ENCODE data around the gene FSTL4. TPM values are rescaled to one million over a fixed set of nuclear protein-coding genes. Genes with fewer than 3 reads are reported as not detected.

Gene FSTL4
- total and polyA plus RNA-seq, 4 donors, result 0.42 TPM; not detected in 3

DNA sequence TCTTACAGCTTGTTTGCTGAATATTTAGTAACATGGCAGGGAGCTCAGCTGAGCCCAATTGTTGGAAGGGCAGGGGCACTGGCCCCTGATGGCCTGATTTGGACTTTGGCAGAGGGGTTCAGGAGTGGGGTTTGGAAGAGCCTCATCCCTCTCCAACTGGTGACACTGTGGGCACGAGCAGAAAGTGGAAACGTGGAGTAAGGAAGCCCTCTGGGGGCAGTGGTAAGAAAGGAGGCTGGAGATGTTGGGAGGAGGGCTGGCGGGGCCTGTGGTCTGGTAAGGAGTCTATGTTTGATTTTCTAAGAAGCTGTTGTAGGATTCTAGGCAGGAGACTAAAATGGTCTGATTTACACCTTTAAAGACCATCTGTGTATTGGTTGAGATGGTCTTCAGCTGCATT, 351.6 kb downstream of the FSTL4 start:
- 47 to 50% methylated on average over 3 of the region's 3 CpGs for WGBS, 2 donors
- H3K4me3 ChIP-seq (ENCODE audit: low read length in 2 of 2), result no peak overlapping the region
- no peak for ATAC-seq (ENCODE audit: low FRiP score)
- H3K36me3 ChIP-seq (ENCODE audit: control insufficient read depth in 1 of 2, insufficient read depth in 2 of 2, low read length in 1 of 2), result no peaks in the 10 kb centered on the region
- intact Hi-C loops (cut with DNase I), result no loop called here
- DNase-seq, result no peak
- H3K27me3 ChIP-seq (ENCODE audit: control insufficient read depth in 1 of 2, insufficient read depth in 2 of 2, low read length in 1 of 2), result no peaks in the 10 kb centered on the region
- no peaks in the 10 kb centered on the region for H3K9me3 ChIP-seq (ENCODE audit: control insufficient read depth, low read length)
- H3K27ac ChIP-seq (ENCODE audit: low read depth in 1 of 2, low read length in 2 of 2), result no peak overlapping the region
- H3K4me1 ChIP-seq (ENCODE audit: control insufficient read depth in 1 of 2, insufficient read depth in 2 of 2, low read length in 2 of 2), result no peaks in the 10 kb centered on the region

DNA sequence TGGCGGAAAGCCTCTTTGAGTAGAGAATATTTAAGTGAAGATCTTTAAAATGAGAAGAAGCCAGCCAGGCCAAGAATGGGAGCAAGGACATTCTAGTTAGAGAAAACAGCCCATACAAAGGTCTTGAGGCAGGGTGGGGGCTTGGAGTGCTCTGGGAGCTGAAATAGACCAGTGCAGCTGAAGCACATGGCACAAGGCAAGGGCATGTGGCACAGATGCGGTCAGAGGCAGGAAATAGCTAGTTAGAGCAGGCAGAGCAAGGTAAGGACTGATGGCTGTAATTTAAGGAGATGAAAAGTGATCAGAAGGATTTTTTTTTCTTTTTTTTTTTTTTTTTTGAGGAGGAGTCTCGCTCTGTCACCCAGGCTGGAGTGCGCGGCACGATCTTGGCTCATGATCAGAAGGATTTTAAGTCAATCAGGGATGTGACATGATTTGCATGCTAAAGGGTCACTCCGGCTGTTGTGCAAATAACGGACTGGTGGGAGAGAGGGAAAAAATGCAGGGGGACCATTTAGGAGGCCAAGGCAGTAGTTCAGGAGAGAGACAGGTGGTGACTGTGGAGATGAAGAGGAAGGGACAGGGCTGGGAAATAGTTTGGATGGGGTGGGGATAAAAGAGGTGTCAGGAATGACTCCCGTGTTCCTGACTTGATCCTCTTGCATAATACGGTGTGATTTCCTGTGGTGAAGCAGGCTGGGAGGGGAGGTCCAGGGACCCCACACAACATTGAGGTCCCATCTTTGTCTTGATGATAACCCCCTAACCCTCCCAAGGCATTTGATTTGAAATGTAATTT, 352.9 kb downstream of the FSTL4 start:
- no peak overlapping the region for H3K4me3 ChIP-seq (ENCODE audit: low read length in 2 of 2)

GRCh38 chr5:133257977-133258376, 354.4 kb downstream of the FSTL4 start:
- intact Hi-C loops (cut with DNase I), result no loop called here
- Histone ChIP-seq H3K9me3 (ENCODE audit: control insufficient read depth, low read length) (no peaks in the 10 kb centered on the region), H3K27ac (ENCODE audit: low read depth in 1 of 2, low read length in 2 of 2) (no peak overlapping the region), H3K27me3 (ENCODE audit: control insufficient read depth in 1 of 2, insufficient read depth in 2 of 2, low read length in 1 of 2) (no peaks in the 10 kb centered on the region), H3K4me1 (ENCODE audit: control insufficient read depth in 1 of 2, insufficient read depth in 2 of 2, low read length in 2 of 2) (no peaks in the 10 kb centered on the region), H3K4me3 (ENCODE audit: low read length in 2 of 2) (no peak overlapping the region), H3K36me3 (ENCODE audit: control insufficient read depth in 1 of 2, insufficient read depth in 2 of 2, low read length in 1 of 2) (no peaks in the 10 kb centered on the region)
- no peak for ATAC-seq (ENCODE audit: low FRiP score)
- 91 to 95% methylated on average over 2 of the region's 2 CpGs for WGBS, 2 donors
- DNase-seq, result no peak

More for the DNA sequence above, 352.9 kb downstream of the FSTL4 start:
- intact Hi-C loops (cut with DNase I), result no loop called here
- Histone ChIP-seq H3K27ac (ENCODE audit: low read depth in 1 of 2, low read length in 2 of 2) (no peak overlapping the region), H3K27me3 (ENCODE audit: control insufficient read depth in 1 of 2, insufficient read depth in 2 of 2, low read length in 1 of 2) (no peaks in the 10 kb centered on the region), H3K9me3 (ENCODE audit: control insufficient read depth, low read length) (no peaks in the 10 kb centered on the region), H3K36me3 (ENCODE audit: control insufficient read depth in 1 of 2, insufficient read depth in 2 of 2, low read length in 1 of 2) (no peaks in the 10 kb centered on the region), H3K4me1 (ENCODE audit: control insufficient read depth in 1 of 2, insufficient read depth in 2 of 2, low read length in 2 of 2) (no peaks in the 10 kb centered on the region)
- ATAC-seq (ENCODE audit: low FRiP score) (no peak), DNase-seq (no peak)
- 58 to 66% methylated on average over 10 of the region's 10 CpGs for WGBS, 2 donors

DNA sequence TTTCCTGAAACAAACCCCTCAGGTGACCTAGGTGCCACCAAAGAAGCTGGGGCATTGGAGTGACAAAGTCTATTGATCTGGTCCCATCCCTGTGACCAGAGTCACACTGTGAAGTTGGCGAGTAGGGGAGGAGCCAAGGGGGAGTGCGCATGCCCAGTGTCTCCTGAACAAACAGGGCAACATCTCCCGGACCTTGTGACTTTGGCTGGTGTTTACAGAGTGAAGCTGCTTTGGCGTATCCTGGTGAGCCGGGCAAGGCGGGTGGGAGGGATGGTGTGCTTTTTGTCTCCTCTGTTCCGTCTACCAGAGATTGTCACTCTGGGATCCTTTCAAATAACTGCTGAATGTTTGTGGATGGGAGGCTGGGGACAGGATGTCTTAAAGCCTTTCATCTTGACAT, 356.1 kb downstream of the FSTL4 start:
- no peak for ATAC-seq (ENCODE audit: low FRiP score)
- intact Hi-C loops (cut with DNase I), result no loop called here
- WGBS, 2 donors, result 79 to 90% methylated on average over 7 of the region's 7 CpGs

GRCh38 chr5:133254803-133255202, 357.5 kb downstream of the FSTL4 start:
- Histone ChIP-seq H3K27ac (ENCODE audit: low read depth in 1 of 2, low read length in 2 of 2) (no peak overlapping the region), H3K4me1 (ENCODE audit: control insufficient read depth in 1 of 2, insufficient read depth in 2 of 2, low read length in 2 of 2) (no peaks in the 10 kb centered on the region), H3K9me3 (ENCODE audit: control insufficient read depth, low read length) (no peaks in the 10 kb centered on the region), H3K4me3 (ENCODE audit: low read length in 2 of 2) (no peak overlapping the region), H3K27me3 (ENCODE audit: control insufficient read depth in 1 of 2, insufficient read depth in 2 of 2, low read length in 1 of 2) (no peaks in the 10 kb centered on the region), H3K36me3 (ENCODE audit: control insufficient read depth in 1 of 2, insufficient read depth in 2 of 2, low read length in 1 of 2) (no peaks in the 10 kb centered on the region)
- ATAC-seq (ENCODE audit: low FRiP score) (no peak), DNase-seq (no peak)
- intact Hi-C loops (cut with DNase I), result loop anchor here in 1 of 2 donors (5.0 kb wide), 1 partner anchor 143 kb away; no protein-coding TSS in a partner anchor
- WGBS, 2 donors, result 77 to 79% methylated on average over 6 of the region's 6 CpGs

More for the DNA sequence above, 356.1 kb downstream of the FSTL4 start:
- Histone ChIP-seq H3K27me3 (ENCODE audit: control insufficient read depth in 1 of 2, insufficient read depth in 2 of 2, low read length in 1 of 2) (no peaks in the 10 kb centered on the region), H3K36me3 (ENCODE audit: control insufficient read depth in 1 of 2, insufficient read depth in 2 of 2, low read length in 1 of 2) (no peaks in the 10 kb centered on the region), H3K4me1 (ENCODE audit: control insufficient read depth in 1 of 2, insufficient read depth in 2 of 2, low read length in 2 of 2) (no peaks in the 10 kb centered on the region), H3K27ac (ENCODE audit: low read depth in 1 of 2, low read length in 2 of 2) (no peak overlapping the region), H3K9me3 (ENCODE audit: control insufficient read depth, low read length) (no peaks in the 10 kb centered on the region), H3K4me3 (ENCODE audit: low read length in 2 of 2) (no peak overlapping the region)
- no peak for DNase-seq

DNA sequence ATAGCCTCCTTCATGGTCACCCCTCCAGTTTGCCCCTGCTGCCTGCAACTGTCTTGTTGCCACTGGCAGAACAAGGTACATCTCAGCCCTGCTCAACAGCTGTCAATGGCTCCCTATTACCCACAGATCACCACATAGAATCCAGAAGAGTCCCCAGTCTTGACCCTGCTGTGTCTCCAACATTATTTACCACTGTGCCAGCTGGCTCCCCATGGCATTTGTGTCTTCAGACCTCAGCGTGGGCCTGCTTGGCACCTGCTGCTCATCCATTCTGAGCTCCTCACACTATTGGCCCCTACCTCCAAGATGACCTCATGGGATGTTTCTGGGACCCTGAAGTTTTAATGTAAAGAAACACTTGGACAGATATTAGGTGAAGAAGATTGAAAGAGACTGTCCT, 358.7 kb downstream of the FSTL4 start:
- no peak overlapping the region for H3K27ac ChIP-seq (ENCODE audit: low read depth in 1 of 2, low read length in 2 of 2)
- 92 to 96% methylated on average over 1 of the region's 1 CpG for WGBS, 2 donors
- H3K36me3 ChIP-seq (ENCODE audit: control insufficient read depth in 1 of 2, insufficient read depth in 2 of 2, low read length in 1 of 2), result no peaks in the 10 kb centered on the region
- intact Hi-C loops (cut with DNase I), result loop anchor here in 1 of 2 donors (5.0 kb wide), 1 partner anchor 141 kb away; no protein-coding TSS in a partner anchor
- DNase-seq (no peak), ATAC-seq (ENCODE audit: low FRiP score) (no peak)
- H3K27me3 ChIP-seq (ENCODE audit: control insufficient read depth in 1 of 2, insufficient read depth in 2 of 2, low read length in 1 of 2), result no peaks in the 10 kb centered on the region
- no peaks in the 10 kb centered on the region for H3K4me1 ChIP-seq (ENCODE audit: control insufficient read depth in 1 of 2, insufficient read depth in 2 of 2, low read length in 2 of 2)
- H3K9me3 ChIP-seq (ENCODE audit: control insufficient read depth, low read length), result no peaks in the 10 kb centered on the region
- H3K4me3 ChIP-seq (ENCODE audit: low read length in 2 of 2), result no peak overlapping the region

- no peak for ATAC-seq (ENCODE audit: low FRiP score)
- no peak overlapping the region for H3K27ac ChIP-seq (ENCODE audit: low read depth in 1 of 2, low read length in 2 of 2)
- peak in 1 of 2 donors; percentile 1 for DNase-seq
- H3K4me3 ChIP-seq (ENCODE audit: low read length in 2 of 2), result no peak overlapping the region
- H3K9me3 ChIP-seq (ENCODE audit: control insufficient read depth, low read length), result no peaks in the 10 kb centered on the region
- intact Hi-C loops (cut with DNase I), result loop anchor here in 1 of 2 donors (5.0 kb wide), 1 partner anchor 141 kb away; no protein-coding TSS in a partner anchor
- no peaks in the 10 kb centered on the region for H3K4me1 ChIP-seq (ENCODE audit: control insufficient read depth in 1 of 2, insufficient read depth in 2 of 2, low read length in 2 of 2)
- no peaks in the 10 kb centered on the region for H3K36me3 ChIP-seq (ENCODE audit: control insufficient read depth in 1 of 2, insufficient read depth in 2 of 2, low read length in 1 of 2)
- no peaks in the 10 kb centered on the region for H3K27me3 ChIP-seq (ENCODE audit: control insufficient read depth in 1 of 2, insufficient read depth in 2 of 2, low read length in 1 of 2)
- 87 to 93% methylated on average over 6 of the region's 6 CpGs for WGBS, 2 donors
Measured at GRCh38 chr5:133253070-133253469, 359.3 kb downstream of the FSTL4 start.

GRCh38 chr5:133252133-133252480, 360.2 kb downstream of the FSTL4 start:
- ATAC-seq (ENCODE audit: low FRiP score) (no peak), DNase-seq (peak in 1 of 2 donors; percentile 2)
- H3K27ac ChIP-seq (ENCODE audit: low read depth in 1 of 2, low read length in 2 of 2), result no peak overlapping the region
- no peak overlapping the region for H3K4me3 ChIP-seq (ENCODE audit: low read length in 2 of 2)
- intact Hi-C loops (cut with DNase I), result loop anchor here in 1 of 2 donors (5.0 kb wide), 1 partner anchor 140 kb away; no protein-coding TSS in a partner anchor
- H3K9me3 ChIP-seq (ENCODE audit: control insufficient read depth, low read length), result no peaks in the 10 kb centered on the region
- 50 to 52% methylated on average over 6 of the region's 6 CpGs for WGBS, 2 donors
- no peaks in the 10 kb centered on the region for H3K27me3 ChIP-seq (ENCODE audit: control insufficient read depth in 1 of 2, insufficient read depth in 2 of 2, low read length in 1 of 2)
- H3K4me1 ChIP-seq (ENCODE audit: control insufficient read depth in 1 of 2, insufficient read depth in 2 of 2, low read length in 2 of 2), result no peaks in the 10 kb centered on the region
- no peaks in the 10 kb centered on the region for H3K36me3 ChIP-seq (ENCODE audit: control insufficient read depth in 1 of 2, insufficient read depth in 2 of 2, low read length in 1 of 2)
